A549 (cell line): ENCODE measurements around the gene KIF5A. TPM values are rescaled to one million over a fixed set of nuclear protein-coding genes. Genes with fewer than 3 reads are reported as not detected.

Source experiments
- ATAC-seq, 2 experiments: fragments of 200-7000 bp in 1 of 2; fragments of >200 bp in 1 of 2; cut with Nextera tagmentation in 1 of 2; cut with Tn5 transposase in 1 of 2; 3 replicates each; pipeline versions ENCODE4 v1.8.0 to v1.9.1; 2018 to 2020; ENCODE audit warnings: mild to moderate bottlenecking in 1 of 2, moderate library complexity in 1 of 2
- CTCF ChIA-PET: fragments of 300-600 bp; sonication (Branson Sonifier 250); formaldehyde crosslinking; extraction: SDS; loops from one replicate; lab custom pipeline; 2021; ENCODE audit warnings: antibody characterized with exemption, inconsistent platforms; lab: Yijun Ruan, JAX
- POLR2A ChIA-PET: fragments of 350-600 bp; formaldehyde crosslinking; extraction: SDS; loops from one replicate; lab custom pipeline; 2021; ENCODE audit warnings: antibody characterized with exemption, inconsistent platforms; lab: Yijun Ruan, JAX
- DNase-seq, 2 experiments: peaks; one replicate each; pipeline versions ENCODE4 v3.0.0 to v3.0.0-alpha.2; 2011 to 2016; ENCODE audit warnings: low read depth in 1 of 2, low spot score in 1 of 2
- FAIRE-seq: peaks from 2 replicates; lab custom pipeline; 2011; peaks lifted over from hg19 to GRCh38; lab: Jason Lieb, UNC
- H3K27ac ChIP-seq, 2 experiments: fragments of >200 bp; sonication (Bioruptor Twin); formaldehyde crosslinking; 3 replicates each; pipeline ENCODE4 v1.5.1; 2016 to 2017
- H3K4me1 ChIP-seq: fragments of >200 bp; sonication (Bioruptor Twin); formaldehyde crosslinking; 3 replicates; pipeline ENCODE4 v1.6.1; 2016
- H3K4me2 ChIP-seq: fragments of >200 bp; sonication (Bioruptor Twin); formaldehyde crosslinking; 3 replicates; pipeline ENCODE4 v1.6.1; 2016
- H3K4me3 ChIP-seq: fragments of >200 bp; sonication (Bioruptor Twin); formaldehyde crosslinking; 3 replicates; pipeline ENCODE4 v1.5.1; 2016
- H3K9me3 ChIP-seq: fragments of >200 bp; sonication (Bioruptor Twin); formaldehyde crosslinking; 3 replicates; pipeline ENCODE4 v1.6.1; 2016
- CEBPB ChIP-seq, 2 experiments: fragments of >200 bp in 1 of 2; sonication (Bioruptor Twin) in 1 of 2; formaldehyde crosslinking in 1 of 2; IDR thresholded peaks; 2 replicates each; pipeline ENCODE4 v1.6.1; 2012 to 2016
- CHD4 ChIP-seq: fragments of 200-600 bp; sonication (generic); IDR thresholded peaks from 2 replicates; pipeline ENCODE4 v1.6.1; 2016; ENCODE audit warnings: antibody characterized with exemption, mild to moderate bottlenecking, borderline replicate concordance
- EHMT2 ChIP-seq: fragments of 200-600 bp; sonication (generic); IDR thresholded peaks from 2 replicates; pipeline ENCODE4 v1.6.1; 2016; ENCODE audit warnings: antibody characterized with exemption, low read depth, mild to moderate bottlenecking, moderate library complexity
- ESRRA ChIP-seq: fragments of 150-350 bp; IDR thresholded peaks from 2 replicates; pipeline ENCODE4 v1.6.1; 2014; ENCODE audit warnings: mild to moderate bottlenecking, low read length, borderline replicate concordance
- FOSB ChIP-seq: fragments of 250-450 bp; sonication (Bioruptor Pico); IDR thresholded peaks from 2 replicates; pipeline ENCODE4 v1.5.0; 2020; ENCODE audit warnings: mild to moderate bottlenecking, moderate library complexity
- FOSL2 ChIP-seq, 2 experiments: fragments of 450-650 bp in 1 of 2; fragments of >200 bp in 1 of 2; sonication (Bioruptor Twin) in 1 of 2; formaldehyde crosslinking; IDR thresholded peaks; 2 replicates each; pipeline versions ENCODE4 v1.5.0 to v1.6.1; 2016 to 2020; ENCODE audit warnings: mild to moderate bottlenecking in 1 of 2, moderate library complexity in 1 of 2
- GATA3 ChIP-seq: IDR thresholded peaks from 2 replicates; pipeline ENCODE4 v1.6.1; 2012; ENCODE audit warnings: borderline replicate concordance
- HOXA7 ChIP-seq: fragments of 250-450 bp; sonication (Bioruptor Pico); IDR thresholded peaks from 2 replicates; pipeline ENCODE4 v1.5.0; 2020; ENCODE audit warnings: mild to moderate bottlenecking, moderate library complexity
- JUN ChIP-seq, 2 experiments: fragments of >200 bp; sonication (Bioruptor Twin); formaldehyde crosslinking; IDR thresholded peaks; 2 replicates in 1 of 2; 3 replicates in 1 of 2; pipeline ENCODE4 v1.6.1; 2016 to 2017
- MAFK ChIP-seq: fragments of 450-650 bp; IDR thresholded peaks from 2 replicates; pipeline ENCODE4 v1.6.1; 2014; ENCODE audit not compliant: partially characterized antibody
- MAZ ChIP-seq: fragments of 150-350 bp; IDR thresholded peaks from 2 replicates; pipeline ENCODE4 v1.6.1; 2014; ENCODE audit warnings: antibody characterized with exemption, low read depth, low read length, borderline replicate concordance
- NFE2L2 ChIP-seq: fragments of 150-350 bp; conservative IDR thresholded peaks from 2 replicates; pipeline ENCODE4 v1.6.1; 2014; ENCODE audit warnings: low read length
- NPAS2 ChIP-seq: fragments of 250-450 bp; sonication (Bioruptor Pico); IDR thresholded peaks from 2 replicates; pipeline ENCODE4 v1.8.0; 2022; ENCODE audit warnings: mild to moderate bottlenecking, moderate library complexity, borderline replicate concordance
- NR3C1 ChIP-seq: fragments of >200 bp; sonication (Bioruptor Twin); formaldehyde crosslinking; IDR thresholded peaks from 3 replicates; pipeline ENCODE4 v1.6.1; 2017
- POLR2A ChIP-seq: IDR thresholded peaks from 2 replicates; pipeline ENCODE4 v1.6.1; 2012; ENCODE audit warnings: mild to moderate bottlenecking, low read length
- RAD21 ChIP-seq, 2 experiments: fragments of >200 bp in 1 of 2; sonication (Bioruptor Twin) in 1 of 2; formaldehyde crosslinking in 1 of 2; IDR thresholded peaks in 1 of 2; conservative IDR thresholded peaks in 1 of 2; 2 replicates in 1 of 2; 3 replicates in 1 of 2; pipeline ENCODE4 v1.6.1; 2012 to 2018; ENCODE audit warnings: inconsistent platforms in 1 of 2
- RFX5 ChIP-seq: fragments of 450-650 bp; IDR thresholded peaks from 2 replicates; pipeline ENCODE4 v1.7.1; 2014; ENCODE audit warnings: antibody characterized with exemption, mild to moderate bottlenecking, moderate library complexity
- SMC3 ChIP-seq: fragments of >200 bp; sonication (Bioruptor Twin); formaldehyde crosslinking; IDR thresholded peaks from 3 replicates; pipeline ENCODE4 v1.6.1; 2018; ENCODE audit warnings: inconsistent platforms
- SREBF2 ChIP-seq: fragments of 450-650 bp; IDR thresholded peaks from 2 replicates; pipeline ENCODE4 v1.6.1; 2014; ENCODE audit warnings: mild to moderate bottlenecking, moderate library complexity
- TP53 ChIP-seq: fragments of 250-450 bp; sonication (Bioruptor Pico); IDR thresholded peaks from 2 replicates; pipeline ENCODE4 v1.5.0; 2021; ENCODE audit warnings: mild to moderate bottlenecking, moderate library complexity
- ZFP36 ChIP-seq: fragments of 450-650 bp; IDR thresholded peaks from 2 replicates; pipeline ENCODE4 v1.6.1; 2014; ENCODE audit warnings: borderline replicate concordance; ENCODE audit not compliant: partially characterized antibody
- ZSCAN20 ChIP-seq: fragments of 250-450 bp; sonication (Bioruptor Pico); IDR thresholded peaks from 2 replicates; pipeline ENCODE4 v1.8.0; 2022; ENCODE audit warnings: mild to moderate bottlenecking, moderate library complexity
- WGBS: methylation state at CpG from one replicate; pipeline ENCODE4 v1.1.6; 2017; ENCODE audit errors: missing lambda C conversion rate; 5-methylcytosine and 5-hydroxymethylcytosine counted together
- polyA plus RNA-seq, 4 experiments: library from polyadenylated mRNA; depleted of rRNA in 3 of 4; stranded (reverse); fragments of >200 nt; fragmentation: RNase III in 1 of 4; extraction: RNeasy Plus Mini Kit Qiagen cat#74134 plus additional on column Dnase treatment in 1 of 4; gene quantifications; 2 replicates in 3 of 4; 3 replicates in 1 of 4; pipeline ENCODE4 v1.2.3, GENCODE V29; 2011 to 2017
- TF ChIP-seq, protein P1 (sequence below): IDR thresholded peaks from 2 replicates; pipeline ENCODE4 v1.6.1; 2012
- TF ChIP-seq, protein P2 (sequence below): fragments of >200 bp; sonication (Bioruptor Twin); formaldehyde crosslinking; IDR thresholded peaks from 2 replicates; pipeline ENCODE4 v1.6.1; 2016

KIF5A gene
- polyA plus RNA-seq, 2 of the 4 experiments (the other 2 are of a cell fraction), result 0.61 to 0.89 TPM

DNA sequence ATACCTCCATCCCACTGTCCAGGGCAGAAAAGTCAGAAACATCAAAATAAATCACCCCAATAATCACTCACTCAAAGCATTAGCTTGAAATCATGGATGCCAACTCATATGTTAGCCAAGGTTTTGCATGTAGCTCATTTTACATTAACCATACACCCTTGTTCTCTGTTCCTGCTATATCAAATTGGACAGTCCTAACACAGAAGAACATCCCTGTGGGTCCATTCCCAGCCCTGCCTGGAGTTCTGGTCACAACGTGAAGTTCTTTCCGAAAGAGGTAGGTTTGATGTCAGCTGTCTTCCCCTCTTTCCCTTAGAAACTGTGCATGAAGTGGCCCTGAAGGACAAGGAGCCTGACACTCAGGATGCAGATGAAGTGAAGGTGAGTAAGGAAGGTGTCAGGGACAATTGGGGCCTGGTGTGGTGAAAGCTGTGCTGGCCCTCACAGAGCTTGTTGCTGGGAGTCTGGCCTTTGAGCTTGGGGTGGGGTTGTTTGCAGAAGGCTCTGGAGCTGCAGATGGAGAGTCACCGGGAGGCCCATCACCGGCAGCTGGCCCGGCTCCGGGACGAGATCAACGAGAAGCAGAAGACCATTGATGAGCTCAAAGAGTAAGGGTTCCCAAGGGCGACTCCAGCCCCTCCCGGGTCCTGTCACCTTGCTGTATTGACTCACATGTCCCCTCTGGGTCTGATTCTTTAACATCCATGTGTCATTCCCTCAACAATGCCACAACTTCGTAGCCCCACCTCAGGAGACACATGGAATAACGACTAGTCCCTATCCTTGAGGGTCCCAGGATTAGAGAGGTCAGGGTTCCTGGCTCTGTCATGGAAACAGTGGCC lies 26.1 kb downstream of the KIF5A start:
- ChIA-PET CTCF (interaction anchor here (0.5 to 9.3 kb wide), 13 partner anchors 8 to 161 kb away, joined by 3 to 104 read pairs (median 5); partner anchors contain the start of gene B4GALNT1), POLR2A (interaction anchor here (1.0 kb wide), 1 partner anchor 55 kb away, joined by 4 read pairs; the partner anchor contains the start of gene DDIT3)
- no peak for DNase-seq
- no peak for ATAC-seq
- no peak overlapping the region for H3K27ac ChIP-seq
- peaks cover 13% of the 10 kb centered on the region for H3K4me1 ChIP-seq
- 61% methylated on average over 12 of the region's 12 CpGs for WGBS
- H3K4me2 ChIP-seq, result no peak overlapping the region
- H3K4me3 ChIP-seq, result no peak overlapping the region
- no peak for TF ChIP-seq ZSCAN20 (CRISPR knock-in tag)
- no peak for TF ChIP-seq EHMT2
- TF ChIP-seq RFX5, result no peak
- no peak for TF ChIP-seq NPAS2
- no peak for TF ChIP-seq JUN (IDR thresholded peaks at IDR 0.05)
- TF ChIP-seq HOXA7, result no peak
- TF ChIP-seq CEBPB (IDR thresholded peaks at IDR 0.05), result no peak
- no peak for TF ChIP-seq MAFK
- no peak for TF ChIP-seq SREBF2
- TF ChIP-seq TP53 (CRISPR knock-in tag), result no peak
- TF ChIP-seq NR3C1, result no peak
- TF ChIP-seq, protein P1, sequence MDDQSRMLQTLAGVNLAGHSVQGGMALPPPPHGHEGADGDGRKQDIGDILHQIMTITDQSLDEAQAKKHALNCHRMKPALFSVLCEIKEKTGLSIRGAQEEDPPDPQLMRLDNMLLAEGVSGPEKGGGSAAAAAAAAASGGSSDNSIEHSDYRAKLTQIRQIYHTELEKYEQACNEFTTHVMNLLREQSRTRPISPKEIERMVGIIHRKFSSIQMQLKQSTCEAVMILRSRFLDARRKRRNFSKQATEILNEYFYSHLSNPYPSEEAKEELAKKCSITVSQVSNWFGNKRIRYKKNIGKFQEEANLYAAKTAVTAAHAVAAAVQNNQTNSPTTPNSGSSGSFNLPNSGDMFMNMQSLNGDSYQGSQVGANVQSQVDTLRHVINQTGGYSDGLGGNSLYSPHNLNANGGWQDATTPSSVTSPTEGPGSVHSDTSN, result no peak
- no peak for TF ChIP-seq MAZ
- TF ChIP-seq FOSB, result no peak
- FAIRE-seq, result no peak
- H3K9me3 ChIP-seq, result no peaks in the 10 kb centered on the region

DNA sequence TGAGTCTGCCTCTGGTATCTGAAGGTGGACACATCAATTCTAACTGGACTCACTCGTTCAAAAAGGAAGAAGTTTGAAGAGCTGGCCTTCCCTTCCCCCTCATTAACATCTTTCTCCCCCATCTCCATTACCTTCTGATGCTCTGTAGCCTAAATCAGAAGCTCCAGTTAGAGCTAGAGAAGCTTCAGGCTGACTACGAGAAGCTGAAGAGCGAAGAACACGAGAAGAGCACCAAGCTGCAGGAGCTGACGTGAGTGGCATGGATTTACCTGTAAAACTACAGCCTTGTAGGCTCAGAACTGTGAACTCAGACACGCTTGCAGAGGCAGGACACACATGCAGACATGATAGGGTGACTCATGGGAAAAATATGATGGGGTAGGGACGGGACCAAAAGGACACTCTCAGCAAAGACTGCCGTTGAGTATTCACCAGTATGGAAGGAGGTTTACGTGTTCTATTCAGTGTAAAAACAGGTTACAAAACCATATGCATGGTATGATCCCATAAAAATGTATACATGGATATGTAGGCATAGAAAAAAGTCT lies 26.8 kb downstream of the KIF5A start:
- no peak for FAIRE-seq
- no peak; a peak in 1 of 6 replicates for ATAC-seq
- Histone ChIP-seq H3K27ac (no peak overlapping the region), H3K4me2 (no peak overlapping the region), H3K4me1 (peaks cover 13% of the 10 kb centered on the region), H3K4me3 (no peak overlapping the region), H3K9me3 (no peaks in the 10 kb centered on the region)
- no peak for DNase-seq
- POLR2A ChIA-PET, result no interaction called here
- no peak for TF ChIP-seq POLR2A
- no peak for TF ChIP-seq FOSB
- TF ChIP-seq HOXA7, result no peak
- TF ChIP-seq, protein P1, result no peak
- TF ChIP-seq, protein P2, sequence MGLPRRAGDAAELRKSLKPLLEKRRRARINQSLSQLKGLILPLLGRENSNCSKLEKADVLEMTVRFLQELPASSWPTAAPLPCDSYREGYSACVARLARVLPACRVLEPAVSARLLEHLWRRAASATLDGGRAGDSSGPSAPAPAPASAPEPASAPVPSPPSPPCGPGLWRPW, result no peak
- TF ChIP-seq NFE2L2, result no peak
- no peak for TF ChIP-seq ESRRA
- TF ChIP-seq GATA3, result no peak
- no peak for TF ChIP-seq SMC3
- no peak for TF ChIP-seq RAD21 (conservative IDR thresholded peaks at IDR 0.05 in 1 of 2, IDR thresholded peaks at IDR 0.05 in 1 of 2)
- no peak for TF ChIP-seq FOSL2 (IDR thresholded peaks at IDR 0.05)
- no peak for TF ChIP-seq FOSL2 (CRISPR knock-in tag; IDR thresholded peaks at IDR 0.05)
- TF ChIP-seq MAFK, result no peak
- TF ChIP-seq ZFP36, result no peak
- no peak for TF ChIP-seq NPAS2
- no peak for TF ChIP-seq CHD4
- TF ChIP-seq RFX5, result no peak
- CTCF ChIA-PET, result interaction anchor here (0.5 to 10.0 kb wide), 8 partner anchors 7 to 149 kb away, joined by 3 to 336 read pairs (median 8); partner anchors contain the start of genes ARHGEF25, B4GALNT1 and DTX3
- 63% methylated on average over 9 of the region's 9 CpGs for WGBS
